ENCODE data around the gene NAV2.

DNA sequence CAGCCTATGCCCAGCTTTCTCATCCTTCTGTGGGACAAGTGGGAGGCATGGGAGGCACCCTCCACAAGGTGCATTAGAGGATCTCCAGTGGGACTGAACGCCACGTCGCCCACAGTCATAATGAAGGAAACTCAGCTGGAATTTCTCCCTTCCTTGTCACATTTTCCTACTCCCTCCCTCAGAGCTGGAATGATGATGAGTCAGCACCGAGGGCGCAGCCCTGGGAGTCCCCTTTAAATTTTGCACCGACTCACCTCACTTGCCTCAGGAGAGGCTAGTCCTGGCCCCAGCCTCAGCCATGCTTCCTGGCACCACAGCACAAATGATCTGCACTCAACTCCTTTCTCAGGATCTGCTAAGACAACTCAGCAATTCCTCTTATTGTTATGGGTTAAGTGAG, 413.3 kb downstream of the NAV2 start:
- TF ChIP-seq, protein P1, sequence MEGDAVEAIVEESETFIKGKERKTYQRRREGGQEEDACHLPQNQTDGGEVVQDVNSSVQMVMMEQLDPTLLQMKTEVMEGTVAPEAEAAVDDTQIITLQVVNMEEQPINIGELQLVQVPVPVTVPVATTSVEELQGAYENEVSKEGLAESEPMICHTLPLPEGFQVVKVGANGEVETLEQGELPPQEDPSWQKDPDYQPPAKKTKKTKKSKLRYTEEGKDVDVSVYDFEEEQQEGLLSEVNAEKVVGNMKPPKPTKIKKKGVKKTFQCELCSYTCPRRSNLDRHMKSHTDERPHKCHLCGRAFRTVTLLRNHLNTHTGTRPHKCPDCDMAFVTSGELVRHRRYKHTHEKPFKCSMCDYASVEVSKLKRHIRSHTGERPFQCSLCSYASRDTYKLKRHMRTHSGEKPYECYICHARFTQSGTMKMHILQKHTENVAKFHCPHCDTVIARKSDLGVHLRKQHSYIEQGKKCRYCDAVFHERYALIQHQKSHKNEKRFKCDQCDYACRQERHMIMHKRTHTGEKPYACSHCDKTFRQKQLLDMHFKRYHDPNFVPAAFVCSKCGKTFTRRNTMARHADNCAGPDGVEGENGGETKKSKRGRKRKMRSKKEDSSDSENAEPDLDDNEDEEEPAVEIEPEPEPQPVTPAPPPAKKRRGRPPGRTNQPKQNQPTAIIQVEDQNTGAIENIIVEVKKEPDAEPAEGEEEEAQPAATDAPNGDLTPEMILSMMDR (IDR thresholded peaks at IDR 0.05), result no peak
- no peak for TF ChIP-seq EP300 (IDR thresholded peaks at IDR 0.05)
